Measurements from ENCODE around the gene FBXL14.
"Not testable (repeated sequence)": the region's sequence is repeated elsewhere in the genome, so short reads cannot be mapped to it uniquely, and the experiment has no call there.

FBXL14 gene

DNA sequence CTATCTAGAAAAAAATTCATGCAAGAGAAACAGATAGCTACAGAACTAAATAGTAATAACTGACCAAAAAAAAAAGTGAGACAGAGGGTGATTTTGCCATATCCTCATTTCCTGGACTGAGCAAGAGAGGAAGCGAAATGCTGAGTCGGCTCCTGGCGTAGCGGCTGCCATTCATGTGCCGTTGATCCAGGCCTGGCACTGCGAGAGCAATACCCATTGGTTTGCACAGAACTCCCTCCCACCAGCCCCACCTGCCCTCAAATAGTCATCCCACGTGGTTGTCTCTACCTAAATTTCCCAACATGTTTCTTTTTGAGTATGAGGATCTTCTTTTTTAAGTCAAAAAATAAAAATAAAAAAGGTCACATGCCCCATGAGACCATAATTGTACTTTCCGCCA lies 25.2 kb upstream of the FBXL14 start:
- DNase-seq (ENCODE audit: low spot score): no peak

DNA sequence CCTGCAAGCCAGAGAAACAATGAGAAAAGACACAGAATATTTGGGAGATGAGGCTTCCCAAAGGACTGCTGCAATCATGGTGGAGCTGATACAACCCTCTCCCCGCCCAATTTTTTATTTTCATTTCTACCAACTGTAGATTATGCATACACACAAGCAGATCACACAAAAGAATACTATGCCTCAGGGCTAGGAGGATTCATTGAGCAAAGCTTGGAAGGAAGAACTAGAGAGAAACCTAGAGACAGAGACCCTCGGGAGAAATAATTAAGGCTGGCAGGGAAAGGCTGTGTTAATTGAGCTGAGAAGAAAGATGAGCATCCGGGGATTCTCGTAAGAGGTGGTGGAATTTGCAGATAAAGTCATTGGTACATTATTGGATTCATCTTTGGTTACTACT lies 24.8 kb upstream of the FBXL14 start:
- DNase-seq (ENCODE audit: low spot score): no peak

DNA sequence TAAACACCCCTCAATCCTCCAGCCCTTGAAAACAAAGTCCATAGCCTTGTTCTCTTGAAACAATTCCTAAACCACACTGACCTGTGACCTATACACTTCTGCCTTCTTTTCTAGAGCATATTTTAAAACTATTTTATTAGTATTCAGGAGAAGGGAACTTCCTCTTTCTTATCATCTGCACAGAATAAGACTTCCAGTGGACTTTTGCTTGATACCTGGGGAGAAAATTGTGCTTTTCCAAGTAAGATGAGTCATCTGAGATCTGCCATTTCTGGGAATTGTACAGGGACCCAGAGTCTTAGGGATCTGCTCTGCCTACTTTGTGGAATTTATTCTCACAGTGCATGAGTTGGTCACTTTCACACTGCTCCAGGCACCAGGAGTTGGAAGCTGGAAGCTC lies 24.1 kb upstream of the FBXL14 start:
- DNase-seq (ENCODE audit: low spot score): no peak

DNA sequence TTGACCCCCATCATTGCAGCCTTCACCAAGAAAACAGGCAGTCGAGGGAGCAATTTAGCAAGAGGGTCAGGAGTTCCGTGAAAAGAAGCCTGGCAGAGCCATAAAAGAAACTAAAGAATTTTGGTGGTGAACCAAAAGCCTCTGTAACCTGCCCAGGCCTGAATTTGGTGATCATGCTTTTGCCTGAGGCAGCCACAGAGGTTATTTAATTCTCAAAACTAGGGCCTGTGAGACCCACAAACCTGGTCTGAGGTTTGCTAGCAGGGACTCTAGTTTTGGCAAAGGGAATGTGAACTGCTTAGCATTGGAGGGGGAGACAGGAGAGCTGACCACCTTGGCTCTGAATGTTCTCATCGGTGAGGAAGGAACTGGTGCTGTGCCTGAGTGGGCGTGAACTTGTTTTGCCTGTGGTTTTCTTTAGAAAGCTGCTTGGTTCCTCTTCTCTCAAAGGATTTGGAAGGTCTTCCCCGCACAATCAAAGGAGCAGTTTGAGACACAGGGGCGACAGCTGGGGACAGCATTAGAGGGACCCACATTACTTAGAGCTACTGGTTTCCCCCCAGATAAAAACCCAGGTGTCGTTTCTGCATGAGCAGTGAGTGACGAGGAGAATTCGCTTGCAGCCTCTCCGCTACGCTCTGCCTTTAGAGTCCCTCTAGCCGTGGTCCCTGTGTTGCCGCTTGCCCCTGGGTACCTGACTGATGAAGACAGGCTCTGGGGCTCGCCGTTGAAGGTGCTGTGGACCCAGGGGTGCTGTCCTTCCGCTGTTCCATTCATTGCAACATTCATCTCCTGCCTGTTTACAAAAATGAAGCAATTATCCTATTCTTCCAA lies 22.1 kb upstream of the FBXL14 start:
- no peak for DNase-seq (ENCODE audit: low spot score)

DNA sequence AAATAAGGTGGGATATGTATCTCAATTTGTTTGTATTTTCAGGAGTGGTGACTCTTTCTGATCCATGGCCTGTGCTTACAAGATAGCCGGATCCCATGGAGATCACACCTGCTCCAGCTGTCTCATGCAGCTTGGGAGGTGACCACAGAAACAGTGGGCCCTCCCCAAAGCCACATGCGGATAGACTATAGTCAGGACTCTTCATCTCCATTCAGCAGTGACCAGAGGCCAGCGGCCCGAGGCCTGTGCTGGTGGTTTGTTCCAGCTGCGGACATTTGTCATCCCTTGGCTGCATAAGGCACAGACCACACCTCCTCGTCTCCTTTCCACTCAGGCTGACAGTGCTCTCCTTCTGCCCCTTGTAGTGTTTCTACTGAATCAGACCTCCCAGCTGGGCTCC lies 20.0 kb upstream of the FBXL14 start:
- no peak for DNase-seq (ENCODE audit: low spot score)

DNA sequence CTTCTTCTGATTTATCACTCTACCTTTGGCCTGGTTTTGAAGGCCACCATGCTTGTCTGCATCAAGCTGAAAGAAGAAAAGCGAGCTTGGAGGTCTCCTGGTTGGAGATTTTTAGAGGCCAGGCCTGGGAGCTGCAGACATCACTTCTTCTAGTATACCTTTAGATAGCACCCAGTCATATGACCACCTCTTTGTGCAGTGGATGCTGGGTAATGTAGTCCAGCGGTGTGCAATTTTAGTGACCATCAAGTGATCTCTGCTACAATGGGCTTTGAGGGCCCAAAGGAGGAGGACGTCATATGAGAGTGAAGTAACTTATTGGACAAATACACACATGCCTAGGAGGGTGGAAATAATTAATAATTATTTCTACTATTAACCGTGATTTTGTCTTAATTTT lies 19.5 kb upstream of the FBXL14 start:
- DNase-seq (ENCODE audit: low spot score): no peak

DNA sequence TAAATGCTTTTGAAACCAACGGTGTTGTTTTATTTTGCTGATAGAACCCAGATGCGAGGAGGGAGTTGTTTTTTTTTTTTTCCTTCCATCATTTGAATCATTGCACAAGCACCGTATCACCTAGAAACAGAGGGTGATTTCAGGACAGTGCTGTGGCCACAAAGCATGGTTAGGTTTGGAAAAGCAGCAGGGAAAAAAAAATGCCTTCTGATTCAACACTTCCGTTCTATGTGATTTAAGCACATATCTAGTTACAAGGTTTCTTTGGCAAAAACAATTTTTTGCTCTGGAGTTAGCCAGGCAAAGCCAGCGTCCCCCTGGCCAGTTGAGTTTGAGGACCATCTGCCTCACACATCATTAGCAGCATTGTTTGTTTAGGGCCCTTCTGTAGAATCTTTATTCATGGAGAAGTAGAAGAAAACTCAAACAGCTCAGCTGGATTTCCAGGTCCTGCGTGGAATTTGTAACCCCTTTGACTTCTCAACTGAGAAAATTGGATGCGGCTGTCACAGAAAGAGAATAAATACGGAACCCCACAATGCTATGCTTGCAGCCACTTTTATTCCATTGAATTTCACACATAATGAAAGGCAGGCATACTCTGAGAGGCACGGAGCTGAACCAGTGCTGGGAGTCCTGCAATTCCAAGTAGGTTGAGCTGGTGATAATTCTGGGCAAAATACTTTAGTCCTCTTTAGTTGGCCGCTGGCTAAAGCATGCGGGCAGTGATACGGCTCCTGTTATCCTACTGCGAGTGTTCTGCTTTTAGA lies 17.6 kb upstream of the FBXL14 start:
- DNase-seq (ENCODE audit: low spot score): no peak

DNA sequence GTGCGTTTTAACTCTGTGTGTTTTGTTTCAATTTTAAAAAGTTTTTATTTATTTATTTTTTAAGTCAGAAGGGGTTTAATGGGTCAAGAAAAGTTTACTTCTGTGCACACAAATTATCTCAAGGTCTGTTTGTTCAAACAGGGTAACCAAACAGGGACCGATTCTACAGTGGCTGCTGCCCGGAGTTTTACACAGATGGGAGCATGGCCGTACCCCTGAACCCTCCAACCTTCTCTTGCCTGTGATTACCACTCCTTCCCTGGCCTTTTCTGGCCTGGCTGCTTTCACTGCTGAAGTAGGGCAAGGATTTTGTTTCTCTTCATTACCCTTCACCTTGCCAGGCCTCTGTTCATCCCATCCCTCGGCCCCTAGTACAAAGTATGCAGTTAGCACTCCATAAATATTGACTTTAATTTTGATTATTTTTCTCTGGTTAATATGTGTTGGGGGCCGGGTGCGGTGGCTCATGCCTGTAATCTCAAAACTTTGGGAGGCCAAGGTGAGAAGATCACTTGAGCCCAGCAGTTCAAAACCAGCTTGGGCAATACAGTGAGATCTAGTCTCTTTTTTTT lies 15.8 kb upstream of the FBXL14 start:
- no peak for DNase-seq (ENCODE audit: low spot score)

DNA sequence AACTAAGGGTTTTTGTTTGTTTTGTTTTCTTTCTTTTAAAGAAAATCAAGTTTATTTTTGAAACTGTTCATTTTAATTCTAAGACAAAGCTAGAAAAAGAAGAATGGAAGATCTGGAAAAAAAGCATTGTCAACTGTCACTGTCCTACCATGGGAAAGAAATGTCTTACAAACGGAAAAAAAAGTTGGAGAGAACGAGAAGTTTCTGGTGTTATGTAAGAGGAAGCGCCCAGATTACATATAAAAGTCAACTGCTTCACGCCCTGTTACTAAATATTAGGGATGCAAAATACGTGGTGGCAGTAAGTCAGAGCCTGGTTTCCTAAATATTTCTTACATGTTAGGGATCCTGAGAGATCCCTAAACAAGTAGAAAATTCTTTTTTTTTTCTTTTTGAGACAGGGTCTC lies 14.3 kb upstream of the FBXL14 start:
- DNase-seq (ENCODE audit: low spot score): no peak

DNA sequence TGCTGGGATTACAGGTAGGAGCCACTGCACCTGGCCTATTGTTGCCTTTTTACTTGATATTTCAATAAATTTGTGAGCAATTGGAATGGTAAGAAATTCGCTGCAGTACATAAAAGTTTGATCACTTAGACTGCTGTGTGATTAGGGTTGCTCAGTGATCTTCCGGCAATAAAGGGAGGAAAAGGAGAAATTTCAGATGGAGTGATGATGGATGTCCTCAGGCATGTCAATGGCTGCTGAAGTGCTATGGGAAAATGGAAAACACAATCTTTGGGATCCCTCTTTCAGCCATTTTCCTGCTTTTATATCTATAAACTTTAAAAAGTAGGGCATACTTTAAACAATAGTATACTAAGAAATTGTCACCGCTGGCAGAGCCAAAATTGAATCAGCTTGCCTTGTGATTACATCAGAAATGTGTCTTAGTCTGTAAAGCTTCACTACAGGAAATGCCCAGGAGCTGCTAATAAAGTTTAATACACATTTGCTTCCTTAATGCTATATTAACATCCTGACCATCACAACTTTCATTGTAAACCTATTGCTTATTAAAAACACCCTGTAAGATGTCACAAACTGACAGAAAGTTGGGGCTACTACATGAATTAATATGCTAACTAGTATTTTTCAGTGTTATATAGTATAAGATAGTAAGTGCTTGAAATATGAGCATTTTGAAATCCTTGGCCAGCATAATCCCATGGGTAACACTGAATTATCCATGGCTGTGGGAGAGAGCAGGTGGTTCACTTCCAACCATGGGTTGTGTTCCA lies 13.7 kb upstream of the FBXL14 start:
- no peak for DNase-seq (ENCODE audit: low spot score)

DNA sequence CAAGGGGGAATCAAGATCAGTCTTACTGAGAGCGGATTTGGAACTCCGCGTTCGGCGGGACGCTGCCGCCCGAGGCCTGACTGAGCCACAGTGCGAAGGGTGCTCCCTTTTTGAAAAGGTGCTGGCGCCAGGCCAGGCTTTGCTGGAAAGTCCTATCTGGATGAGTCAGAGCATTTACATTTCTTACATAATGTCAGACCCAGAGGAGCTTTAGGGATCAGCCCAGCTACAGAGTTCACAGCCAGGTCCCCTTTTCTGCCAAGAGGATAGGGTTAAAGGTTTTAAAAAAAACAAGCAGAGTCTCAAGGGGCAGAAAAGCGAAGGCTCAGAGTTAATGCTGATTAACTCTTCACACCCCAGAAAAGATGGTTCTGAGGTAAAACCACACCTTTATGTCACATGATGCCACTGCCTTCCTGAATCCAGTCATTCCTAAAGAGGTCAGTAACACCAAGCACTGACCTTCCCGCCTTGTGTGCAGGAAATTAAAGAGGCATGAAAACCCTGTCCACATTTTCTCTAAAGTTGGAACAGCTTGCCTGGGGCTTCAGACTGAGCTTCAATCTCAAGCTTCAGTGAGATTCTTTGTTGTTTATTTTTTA lies 11.7 kb upstream of the FBXL14 start:
- peak; percentile 69 for DNase-seq (ENCODE audit: low spot score)

DNA sequence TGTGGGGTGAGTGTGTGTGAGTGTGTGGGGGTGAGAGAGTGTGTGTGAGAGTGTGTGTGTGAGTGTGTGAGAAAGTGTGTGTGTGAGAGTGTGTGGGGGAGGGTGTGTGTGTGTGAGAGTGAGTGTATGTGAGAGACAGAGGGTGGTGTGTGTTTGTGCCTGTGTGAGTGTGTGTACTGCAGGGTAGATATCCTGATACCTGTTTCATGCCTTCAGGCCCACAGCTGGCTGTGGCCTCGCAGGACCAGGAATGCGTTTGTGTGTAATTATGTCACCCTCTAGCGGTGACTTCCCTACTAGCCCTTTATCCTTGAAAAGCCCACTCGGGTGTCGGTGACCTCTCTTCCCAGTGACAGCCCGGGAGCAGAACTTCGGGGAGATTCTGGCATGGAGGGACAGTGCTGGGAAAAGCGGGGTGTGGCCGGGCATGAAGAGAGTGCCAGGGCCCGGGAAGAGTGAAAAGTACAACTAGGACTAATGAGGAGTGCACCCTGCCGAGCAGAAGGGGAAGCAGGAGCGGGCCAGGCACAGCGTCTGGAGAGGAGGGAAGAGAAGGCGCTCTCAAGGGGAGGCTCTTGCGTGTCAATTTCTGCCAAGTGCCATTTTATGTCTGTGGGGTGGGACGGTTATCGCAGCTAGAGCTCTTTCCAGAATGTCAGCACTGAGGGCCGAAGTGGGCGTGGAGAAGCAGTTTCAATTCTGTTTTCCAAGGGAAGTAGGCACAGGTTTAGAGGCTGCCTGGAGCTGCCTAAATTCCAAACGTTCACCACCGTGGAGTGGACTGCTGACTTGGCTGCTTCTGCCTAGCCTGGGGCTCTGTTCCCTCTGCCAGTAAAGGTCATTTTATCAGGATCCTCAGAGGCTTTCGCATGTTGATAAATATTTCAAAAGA lies 11.0 kb upstream of the FBXL14 start:
- DNase-seq (ENCODE audit: low spot score): peak; percentile 78

DNA sequence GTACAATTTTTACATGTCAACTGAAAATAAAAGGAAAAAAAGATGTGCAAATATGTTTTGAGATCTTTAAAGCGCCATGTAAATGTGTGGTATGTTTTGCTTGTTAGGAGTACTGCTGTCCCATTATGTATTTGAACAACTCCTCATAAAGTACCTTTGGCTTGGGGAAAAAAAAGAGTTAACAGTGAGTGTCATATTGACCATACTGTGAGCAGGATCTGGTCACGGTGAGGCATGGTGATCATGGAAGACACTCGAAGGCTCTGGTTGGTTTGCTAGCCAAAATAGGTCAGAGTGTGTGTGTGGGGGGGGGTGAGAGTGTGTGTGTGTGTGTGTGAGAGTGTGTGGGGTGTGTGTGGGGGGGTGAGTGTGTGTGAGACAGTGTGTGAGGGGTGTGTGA lies 10.1 kb upstream of the FBXL14 start:
- DNase-seq (ENCODE audit: low spot score): no peak

DNA sequence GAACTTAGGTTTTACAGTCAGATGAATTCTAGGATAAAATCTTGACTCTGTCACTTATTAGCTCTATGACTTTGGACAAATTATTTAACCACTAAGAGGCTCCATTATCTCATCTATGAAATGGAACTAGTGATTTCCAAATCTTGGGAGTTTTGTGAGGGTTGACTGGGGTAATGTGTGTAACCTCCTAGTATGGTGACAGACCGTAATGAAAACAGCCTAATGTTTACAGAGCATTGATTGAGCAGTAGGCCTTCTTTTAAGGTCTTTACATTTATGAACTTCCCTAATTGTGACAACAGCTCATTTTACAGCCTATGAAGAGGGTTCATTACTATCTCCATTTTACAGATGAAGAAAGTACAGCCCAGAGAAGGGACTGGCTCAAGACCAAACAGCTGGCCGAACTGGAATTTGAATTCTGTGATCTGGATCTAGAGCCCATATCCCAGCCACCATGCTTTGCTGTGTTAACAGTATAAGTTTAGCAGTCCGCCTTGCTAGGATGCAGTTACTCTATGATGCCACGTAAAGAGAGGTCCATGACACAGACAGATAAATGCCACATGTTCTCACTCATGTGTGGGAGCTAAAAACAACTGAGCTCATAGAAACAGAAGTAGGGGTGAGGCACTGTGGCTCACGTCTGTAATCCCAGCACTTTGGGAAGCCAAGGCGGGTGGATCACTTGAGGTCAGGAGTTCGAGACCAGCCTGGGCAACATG lies 9.1 kb upstream of the FBXL14 start:
- DNase-seq (ENCODE audit: low spot score): no peak

DNA sequence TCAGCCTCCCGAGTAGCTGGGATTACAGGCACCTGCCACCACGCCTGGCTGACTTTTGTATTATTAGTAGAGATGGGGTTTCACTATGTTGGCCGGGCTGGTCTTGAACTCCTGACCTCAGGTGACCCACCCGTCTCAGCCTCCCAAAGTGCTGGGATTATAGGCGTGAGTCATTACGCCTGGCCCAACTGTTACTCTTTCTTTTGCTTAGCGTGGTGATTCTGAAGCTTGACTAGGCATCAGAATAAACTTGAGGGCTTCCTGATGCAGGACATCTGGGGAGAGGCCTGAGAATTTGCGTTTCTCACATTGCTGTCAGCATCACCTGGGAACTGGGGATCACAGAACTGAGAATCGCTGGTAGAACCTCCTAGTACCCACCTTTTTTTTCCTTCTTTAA lies 8.3 kb upstream of the FBXL14 start:
- not testable (repeated sequence) for DNase-seq (ENCODE audit: low spot score)

DNA sequence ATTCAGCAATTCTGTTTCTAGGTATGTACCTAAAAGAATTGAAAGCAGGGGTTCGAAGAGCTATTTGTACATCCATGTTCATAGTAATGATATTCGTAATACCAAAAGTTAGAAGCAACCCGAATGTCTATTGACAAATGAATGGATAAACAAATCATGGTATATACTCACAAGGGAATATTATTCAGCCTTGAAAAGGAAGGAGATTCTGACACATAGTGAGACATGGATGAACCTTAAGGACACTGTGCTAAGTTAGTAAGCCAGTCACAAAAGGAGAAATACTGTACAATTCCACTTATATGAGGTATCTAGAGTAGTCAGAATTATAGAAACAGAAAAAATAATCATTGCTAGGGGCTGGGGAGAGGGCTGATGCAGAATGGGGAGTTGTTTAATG lies 4.4 kb upstream of the FBXL14 start:
- DNase-seq (ENCODE audit: low spot score): no peak

DNA sequence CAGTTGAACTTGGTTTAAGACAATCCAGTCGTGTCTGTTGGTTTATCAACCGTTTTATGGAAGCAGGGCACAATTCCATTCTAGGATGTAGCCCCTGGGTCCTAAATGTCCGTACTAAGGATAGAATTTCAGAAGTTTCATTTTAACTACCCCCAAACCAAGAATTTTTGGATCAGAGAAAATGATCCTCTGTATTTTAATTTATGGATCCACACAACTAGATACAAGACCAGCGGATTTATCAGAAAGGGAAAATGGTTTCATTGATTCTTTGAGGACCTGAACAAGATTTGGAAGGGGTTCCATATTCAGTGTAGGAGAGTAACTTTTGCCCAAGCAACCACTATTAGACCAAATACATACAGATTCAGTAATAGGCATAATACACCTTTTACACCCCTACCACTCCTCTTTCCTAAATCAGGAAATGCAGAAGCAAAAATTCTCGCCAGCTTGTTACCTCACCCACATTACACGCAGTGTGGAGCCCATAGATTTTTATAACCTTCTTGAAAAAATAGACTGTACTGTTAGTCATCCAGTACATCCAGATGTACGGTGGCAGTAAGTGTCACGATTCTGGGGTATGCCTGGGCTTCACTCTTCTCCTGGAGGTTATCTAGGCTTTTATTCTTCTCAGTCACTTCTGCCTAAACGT lies 1.4 kb upstream of the FBXL14 start:
- no peak for DNase-seq (ENCODE audit: low spot score)

DNA sequence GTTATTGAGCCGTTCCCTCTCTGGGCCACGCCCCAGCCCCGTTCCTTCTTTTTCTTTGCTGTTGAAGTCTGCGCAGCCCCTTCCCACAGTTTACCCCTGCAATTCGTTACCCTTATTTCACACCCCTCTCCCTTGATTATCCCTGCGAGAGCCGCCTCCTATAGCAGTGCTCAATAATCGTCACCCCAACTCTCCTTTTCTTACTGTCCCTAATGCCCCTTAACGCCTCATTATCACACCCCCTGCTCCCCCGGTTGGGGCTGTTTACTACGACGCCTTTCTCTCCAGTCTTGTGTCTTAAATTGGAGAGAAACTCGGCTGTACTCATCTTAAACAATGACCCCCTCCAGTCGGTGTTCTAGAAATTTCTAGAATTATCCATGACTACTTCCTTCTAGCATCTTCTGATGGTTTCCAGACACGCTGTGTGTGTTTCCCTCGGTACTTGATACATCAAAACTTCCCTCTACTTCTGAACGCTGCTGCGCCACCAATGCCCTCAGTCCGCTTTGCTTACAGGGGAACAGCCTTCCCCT lies 713 bp upstream of the FBXL14 start:
- no peak for DNase-seq (ENCODE audit: low spot score)

DNA sequence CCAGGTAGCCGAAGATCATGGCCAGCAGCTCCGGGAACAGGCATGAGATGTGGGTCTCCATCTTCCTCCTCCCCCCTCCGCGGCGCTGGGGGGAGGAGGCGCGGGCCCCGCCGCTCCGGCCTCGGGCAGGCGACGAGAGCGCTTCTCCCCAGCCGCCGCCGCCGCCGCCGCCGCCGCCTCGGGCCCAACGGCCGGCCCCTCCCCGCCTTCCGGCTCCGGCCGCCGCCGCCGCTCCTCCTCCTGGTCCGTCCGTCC lies 448 bp downstream of the FBXL14 start:
- no peak for DNase-seq (ENCODE audit: low spot score)

Data from CD4-positive, alpha-beta T cell treated with Interleukin-2 at 100 ng/mL for 4 hours (primary cell).